Epidermal melanocyte (primary cell): ENCODE data around the gene ARAP1.
"Not testable (repeated sequence)": the region's sequence is repeated elsewhere in the genome, so short reads cannot be mapped to it uniquely, and the experiment has no call there.

ENCODE experiments used
- DNase-seq: peaks from one replicate; pipeline ENCODE4 v3.0.0; 2011; ENCODE audit warnings: low spot score; ENCODE audit not compliant: insufficient read length

The ARAP1 gene

GRCh38 chr11:72752088-72752914 is at the start of gene ARAP1:
Gene ARAP1 (minus strand): TSS chr11:72752408. CDS start chr11:72727128, 25,280 bp downstream.
- DNase-seq, result peak; percentile 90

- peak; percentile 14 for DNase-seq
Measured at GRCh38 chr11:72799441-72799840, 47.2 kb upstream of the ARAP1 start.

GRCh38 chr11:72798361-72798760 is 46.2 kb upstream of the ARAP1 start:
- no peak for DNase-seq

DNA sequence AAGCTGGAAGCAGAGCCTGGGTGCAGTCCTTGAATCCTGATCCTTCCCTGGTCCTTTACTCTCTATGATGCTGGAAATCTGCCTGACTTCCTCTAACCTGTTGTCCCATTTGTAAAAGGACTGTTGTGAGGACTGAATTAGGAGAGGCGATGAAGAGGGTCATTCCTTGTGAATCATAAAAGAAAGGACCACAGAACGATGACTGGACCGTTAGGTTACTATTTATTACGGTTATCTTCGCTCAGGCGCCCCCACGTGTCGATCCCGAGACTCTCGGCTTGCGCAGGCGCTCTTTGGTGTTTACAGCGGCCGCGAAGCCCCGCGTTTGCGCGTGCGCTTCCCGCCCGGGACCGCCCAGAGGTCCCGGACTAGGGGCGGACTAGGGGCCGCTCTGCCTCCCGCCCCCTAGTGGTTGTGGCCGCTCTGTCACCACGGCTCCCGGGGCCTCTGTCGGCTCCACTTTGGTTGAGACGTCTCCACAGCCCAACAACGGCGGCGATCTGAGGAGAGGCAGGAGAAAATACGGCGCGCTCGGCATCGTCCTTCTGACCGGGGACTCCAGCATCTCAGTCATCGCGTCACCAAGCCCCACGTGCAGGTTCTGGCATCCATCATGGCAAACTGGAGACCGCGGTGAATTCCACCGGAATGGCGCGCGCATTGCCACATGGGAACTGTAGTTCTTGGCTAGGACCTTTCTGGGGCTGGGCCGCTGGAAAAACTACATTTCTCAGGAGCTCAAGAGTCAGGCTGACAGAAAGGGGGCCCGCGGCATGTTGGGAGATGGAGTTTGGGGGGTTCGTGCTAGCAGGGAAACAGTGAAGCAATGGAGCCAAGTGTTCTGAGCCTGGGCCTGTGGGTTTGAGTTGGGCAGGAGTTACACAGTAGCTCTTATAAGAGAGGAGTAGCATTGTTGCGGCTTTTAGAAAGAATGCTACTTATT is 41.5 kb upstream of the ARAP1 start, which contains the start of gene STARD10:
Gene STARD10 (minus strand): TSS at position 623 of the 943 bp plus-strand sequence. CDS start 12,866 bp downstream, outside the sequence.
- peak; percentile 95 for DNase-seq

DNA sequence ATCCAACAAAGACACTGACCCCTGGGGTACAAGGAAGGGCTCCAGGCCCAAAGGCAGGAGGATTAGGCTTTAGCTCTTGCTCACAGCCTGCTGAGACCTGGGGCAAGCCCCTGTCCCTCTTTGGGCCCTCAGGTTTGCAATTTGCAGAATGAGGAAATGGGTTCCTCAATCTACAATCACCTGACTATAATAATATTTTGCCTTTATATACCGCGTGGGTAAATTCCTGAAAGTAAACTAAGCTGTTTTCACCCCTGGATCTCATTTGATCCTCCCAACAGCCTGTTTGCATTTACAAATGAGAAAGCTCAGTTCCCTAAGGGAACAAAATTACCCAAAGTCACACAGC is 40.8 kb upstream of the ARAP1 start:
- DNase-seq, result no peak

DNA sequence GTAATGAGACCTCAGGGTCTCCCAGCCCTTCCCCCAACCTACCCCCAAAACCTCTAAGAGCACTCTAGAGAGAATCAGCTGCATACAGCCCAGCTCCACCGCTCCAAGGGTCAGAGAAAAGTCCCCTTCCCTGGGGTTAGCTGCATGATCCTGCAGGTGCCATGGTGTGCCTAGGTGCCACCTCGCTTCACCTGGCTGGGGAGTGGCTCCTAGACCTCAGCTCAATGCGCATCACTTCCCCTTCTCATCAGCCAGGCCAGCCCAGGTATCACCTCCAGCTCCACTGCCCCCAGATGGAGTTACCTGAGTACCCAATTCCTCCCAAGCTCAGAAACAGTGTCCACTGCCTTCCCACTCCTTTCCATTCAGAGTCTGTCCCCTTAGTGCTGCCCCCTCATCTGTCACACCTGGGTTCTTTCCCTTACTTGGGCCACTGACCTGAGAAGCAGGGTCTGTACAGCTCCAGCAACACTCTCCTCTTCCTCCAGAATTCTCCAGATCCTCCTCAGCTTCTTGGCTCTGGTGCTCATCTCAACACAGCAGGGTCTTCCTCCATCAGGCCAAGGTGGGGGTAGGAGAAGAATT is 40.3 kb upstream of the ARAP1 start:
- DNase-seq, result no peak

DNA sequence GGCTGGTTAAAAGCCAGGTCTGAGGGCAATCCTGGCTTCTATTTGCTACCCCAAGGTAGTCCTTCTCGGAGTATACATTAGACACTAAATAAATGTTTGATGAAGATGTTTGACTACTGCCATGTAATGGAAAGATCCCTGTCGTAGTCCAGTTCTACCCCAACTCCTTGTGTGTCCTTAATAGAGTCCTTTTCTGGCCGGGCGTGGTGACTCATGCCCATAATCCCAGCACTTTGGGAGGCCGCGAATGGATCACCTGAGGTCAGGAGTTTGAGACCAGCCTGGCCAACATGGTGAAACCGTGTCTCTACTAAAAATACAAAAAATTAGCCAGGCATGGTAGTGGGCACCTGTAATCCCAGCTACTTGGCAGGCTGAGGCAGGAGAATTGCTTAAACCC is 39.0 kb upstream of the ARAP1 start:
- DNase-seq, result not testable (repeated sequence)

GRCh38 chr11:72789493-72790131 is 37.4 kb upstream of the ARAP1 start:
- peak; percentile 18 for DNase-seq

GRCh38 chr11:72788241-72788640 is 36.0 kb upstream of the ARAP1 start:
- DNase-seq, result peak; percentile 5

DNA sequence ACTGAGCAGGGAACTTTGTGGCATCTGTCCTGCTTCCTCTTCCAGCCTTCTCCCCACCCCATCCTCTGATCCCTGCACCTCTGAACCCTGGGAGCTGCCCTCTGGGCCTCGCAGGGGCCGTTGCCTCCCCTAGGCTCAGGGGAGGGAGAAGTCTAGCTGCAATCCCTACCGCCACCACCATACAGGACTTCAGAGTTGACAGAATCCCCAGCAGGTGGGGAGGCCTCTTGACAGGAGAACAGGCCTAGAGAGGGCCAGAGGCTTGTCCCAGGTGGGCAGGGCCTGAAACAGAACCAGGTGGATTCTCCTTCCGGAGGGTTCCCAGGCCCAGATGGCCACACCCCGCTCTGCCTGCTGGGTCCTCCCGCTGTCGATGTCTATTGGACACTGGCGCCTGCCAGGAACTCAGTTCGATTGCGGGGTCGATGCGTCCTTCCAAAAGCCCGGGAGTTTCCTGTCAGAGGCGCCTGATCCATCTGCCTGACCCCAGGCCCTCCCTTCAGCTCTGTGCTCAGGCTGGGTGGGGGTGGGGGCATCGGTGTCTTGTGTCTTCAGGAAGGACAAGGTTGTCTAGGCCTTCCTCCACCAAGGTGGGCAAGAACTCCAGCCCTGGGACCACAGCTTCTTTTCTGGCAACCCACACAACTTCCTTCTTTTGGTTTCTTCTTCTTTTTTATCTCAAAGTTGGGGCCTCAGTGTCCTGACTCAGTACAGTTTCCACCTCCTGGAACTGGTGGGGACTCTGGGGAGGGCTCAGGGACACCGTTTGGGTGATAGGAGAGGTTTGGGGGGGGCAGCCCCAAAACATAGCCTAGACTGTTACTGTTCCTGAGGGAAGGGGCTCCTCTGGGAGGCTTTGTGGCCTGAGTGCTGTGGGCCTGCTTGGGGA is 35.3 kb upstream of the ARAP1 start:
- peak; percentile 8 for DNase-seq

GRCh38 chr11:72786305-72787215 is 34.4 kb upstream of the ARAP1 start:
- DNase-seq, result peak; percentile 9

GRCh38 chr11:72784662-72785061 is 32.5 kb upstream of the ARAP1 start:
- no peak for DNase-seq

- DNase-seq, result peak; percentile 14
Measured at GRCh38 chr11:72783144-72783905, 31.1 kb upstream of the ARAP1 start.

- peak; percentile 15 for DNase-seq
Measured at GRCh38 chr11:72782081-72782920, 30.1 kb upstream of the ARAP1 start.

DNA sequence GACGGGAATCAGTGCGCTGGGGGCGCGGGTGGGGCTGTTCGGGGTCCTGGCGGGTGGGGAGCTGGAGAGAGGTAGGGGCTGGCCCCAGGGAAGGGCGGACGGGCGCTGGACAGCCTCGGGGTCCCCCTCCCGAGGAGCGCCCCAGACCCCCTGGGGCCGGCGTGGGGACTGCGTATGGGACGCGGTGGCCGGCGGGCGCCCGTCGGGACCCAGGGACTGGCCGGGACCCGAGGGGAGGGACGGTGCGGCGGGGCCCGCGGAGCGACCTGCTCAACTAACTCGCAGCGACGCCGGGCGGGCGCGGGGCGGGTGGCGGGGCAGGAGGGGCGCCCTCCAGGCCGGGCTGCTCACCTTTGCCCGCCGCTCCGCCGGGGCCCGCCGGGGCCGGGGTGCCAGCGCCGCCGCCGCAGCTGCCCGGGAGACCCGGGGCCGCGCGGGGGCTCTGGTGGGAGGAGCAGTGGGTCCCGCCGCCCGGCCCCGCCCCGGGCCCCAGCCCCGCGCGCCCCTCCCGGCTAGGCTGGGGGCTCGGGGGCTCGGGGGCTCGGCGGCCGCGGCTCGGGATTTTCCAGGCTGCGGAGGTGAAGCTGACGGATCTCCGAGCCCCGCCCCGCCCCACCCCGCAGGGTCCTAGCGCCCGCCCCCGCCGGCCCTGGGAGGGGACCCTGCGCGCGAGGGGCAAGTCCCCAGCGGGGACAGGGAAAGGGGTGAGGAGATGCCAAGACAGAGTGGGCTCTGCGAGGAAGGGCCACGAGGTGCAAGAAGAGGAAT is 29.3 kb upstream of the ARAP1 start:
- DNase-seq, result peak; percentile 60

DNA sequence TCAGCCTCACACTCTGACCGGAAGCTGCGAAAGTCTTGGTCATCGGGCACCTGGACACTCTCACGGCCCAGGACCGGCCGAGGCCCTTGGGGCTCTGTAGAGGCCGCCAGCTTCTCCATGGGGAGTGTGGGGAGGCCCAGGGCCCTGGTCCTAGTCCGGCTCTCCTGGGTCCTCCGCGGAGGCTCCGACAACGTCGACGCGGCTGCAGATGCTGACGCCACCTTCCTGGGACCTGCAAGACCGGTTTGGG is 28.8 kb upstream of the ARAP1 start:
- DNase-seq, result no peak
